NCI-H2029 (cell line): ENCODE data around the gene MOV10.

ENCODE experiments used
- DNase-seq: peaks from one replicate; lab custom pipeline; 2025; lab: John Stamatoyannopoulos, UW

Gene MOV10

DNA sequence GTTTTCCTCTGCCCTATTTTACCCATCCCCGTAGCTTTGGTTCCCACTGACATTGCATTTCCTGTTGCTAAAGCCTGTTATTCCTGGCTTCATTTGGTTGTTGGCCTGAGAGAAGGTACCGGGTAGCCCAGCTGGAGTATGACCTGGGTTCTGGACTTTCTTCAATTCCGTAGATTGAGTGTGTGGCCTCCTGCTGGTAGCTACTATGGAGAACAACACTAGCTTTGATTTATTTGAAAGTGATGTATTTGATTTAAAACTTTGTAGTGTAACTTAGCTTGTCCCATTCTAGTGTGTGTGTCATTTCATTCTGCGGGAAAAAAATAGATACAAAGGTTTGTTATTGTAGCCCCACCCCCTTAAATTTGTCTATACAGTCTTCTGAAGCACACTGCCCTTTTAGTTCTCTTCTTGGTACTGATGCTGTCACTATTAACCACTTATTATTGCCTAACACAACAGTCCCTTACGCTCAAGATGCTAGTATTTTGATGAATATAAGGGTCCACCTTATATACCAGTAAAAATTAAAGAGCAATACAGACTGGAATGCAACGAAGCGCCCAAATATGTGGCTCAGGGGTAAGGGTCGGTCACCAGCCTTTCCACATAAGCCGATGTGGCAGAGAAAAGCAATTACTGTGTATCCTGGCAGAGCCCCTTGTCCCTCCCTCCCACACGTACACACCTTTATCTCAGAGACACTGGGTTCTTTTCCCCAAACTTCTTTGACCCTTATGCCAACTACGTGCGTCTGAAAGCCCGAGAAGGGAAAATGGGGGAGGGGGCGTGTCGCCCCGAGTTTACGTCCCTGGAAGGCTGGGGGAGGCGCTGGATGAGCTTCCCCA, 643 bp upstream of the MOV10 start:
- DNase-seq: no peak

DNA sequence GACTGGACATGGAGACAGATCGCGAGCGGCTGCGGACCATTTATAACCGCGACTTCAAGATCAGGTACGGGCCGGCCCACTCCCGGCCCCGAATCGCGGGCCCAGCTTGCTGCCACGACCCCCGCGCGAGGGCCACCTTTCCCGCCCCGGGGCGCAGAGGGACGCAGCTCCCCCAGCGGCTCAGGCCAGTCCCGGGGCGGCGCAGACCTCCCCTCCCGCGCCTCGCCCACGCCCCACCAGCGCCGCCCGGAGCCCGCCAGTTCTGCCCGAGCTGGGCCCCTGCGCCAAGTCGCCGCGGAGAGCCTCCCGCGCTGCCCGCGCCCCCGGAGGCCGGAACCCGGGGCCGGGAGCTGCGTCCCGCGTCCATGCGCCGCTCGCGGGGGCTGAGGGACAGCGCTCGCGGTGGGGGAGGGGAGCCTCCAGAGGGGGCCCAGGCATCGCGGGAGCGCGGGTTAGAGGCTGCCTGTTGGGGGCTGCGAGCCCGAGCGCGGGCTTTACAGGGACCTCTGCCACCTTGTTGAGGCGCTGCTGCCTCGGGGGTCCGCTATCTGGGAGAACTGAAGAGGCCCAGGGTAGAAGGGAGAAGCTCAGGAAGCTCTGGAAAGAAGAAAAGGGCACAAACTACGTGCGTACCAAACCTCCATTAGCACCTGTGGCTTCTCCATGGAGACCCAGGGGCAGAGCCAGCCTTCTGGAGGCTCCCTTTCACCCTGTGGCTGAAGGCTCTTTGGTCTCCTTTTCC, 698 bp downstream of the MOV10 start:
- peak; percentile 45 for DNase-seq

DNA sequence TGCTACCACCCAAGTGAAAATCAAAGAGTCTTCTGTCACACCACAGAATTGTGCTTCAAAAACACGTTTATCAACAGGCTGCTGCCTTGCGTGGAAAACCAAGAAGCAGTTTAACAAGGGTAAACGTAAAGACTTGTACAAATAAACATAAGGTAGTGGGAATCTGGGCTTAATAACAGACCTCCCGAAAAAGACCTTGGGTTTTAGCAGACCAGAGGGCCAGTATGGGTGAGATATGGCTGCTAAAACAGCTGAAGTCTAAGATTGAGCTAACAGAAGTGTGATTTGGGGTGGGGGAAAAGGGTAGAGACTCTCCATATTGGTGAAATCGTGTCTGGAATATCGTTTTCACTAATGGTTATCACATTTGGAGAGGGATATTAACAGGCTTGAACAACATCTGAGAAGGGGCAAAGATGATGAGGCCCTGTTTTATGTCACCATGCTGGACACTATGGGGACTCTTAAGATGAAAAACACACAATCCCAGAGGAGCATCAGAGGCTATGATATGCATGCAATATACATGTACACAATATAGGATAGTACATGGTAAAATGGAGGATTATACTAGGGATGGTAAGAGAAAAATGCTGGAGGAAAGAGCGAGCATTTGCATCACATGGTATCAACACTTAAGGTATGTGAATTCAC, 1.4 kb downstream of the MOV10 start:
- DNase-seq: no peak

DNA sequence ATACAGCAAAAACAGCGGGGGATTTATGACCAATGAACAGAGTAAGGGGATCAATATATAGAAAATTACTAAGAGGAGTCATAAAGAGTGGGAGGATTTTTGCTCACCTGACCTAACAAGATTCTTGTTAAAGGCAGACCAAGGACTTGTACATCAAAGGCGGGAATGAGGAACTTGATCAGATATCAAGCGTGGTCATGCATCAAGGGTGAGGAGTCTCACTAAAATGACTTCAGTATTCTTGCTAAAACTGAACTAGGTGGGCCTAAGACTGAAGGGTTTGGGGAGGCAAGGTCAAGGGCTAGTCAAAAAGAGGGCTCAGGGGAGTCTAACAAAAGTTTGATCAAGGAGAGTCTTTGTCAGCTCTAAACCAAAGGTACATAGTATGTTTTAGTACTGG, 2.1 kb downstream of the MOV10 start:
- DNase-seq: no peak

DNA sequence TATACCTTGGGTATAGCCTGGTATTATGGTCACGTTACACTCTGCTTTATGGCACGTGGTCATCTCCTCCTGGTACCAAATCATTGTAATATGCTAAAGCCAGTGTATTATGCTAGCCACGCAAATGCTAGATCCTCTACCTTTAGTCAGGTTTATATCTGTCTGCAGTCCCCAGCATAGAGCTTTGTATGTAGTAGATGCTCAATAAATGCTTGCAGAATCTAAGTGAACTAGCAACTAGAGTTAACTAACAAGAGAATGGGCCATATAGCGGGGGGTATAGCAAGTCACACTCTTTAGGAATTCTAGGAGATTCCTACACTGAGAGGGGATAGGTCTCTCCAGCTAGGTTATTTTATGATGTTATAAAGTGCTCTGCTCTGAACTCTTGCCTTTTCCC, 3.0 kb downstream of the MOV10 start:
- DNase-seq: no peak

DNA sequence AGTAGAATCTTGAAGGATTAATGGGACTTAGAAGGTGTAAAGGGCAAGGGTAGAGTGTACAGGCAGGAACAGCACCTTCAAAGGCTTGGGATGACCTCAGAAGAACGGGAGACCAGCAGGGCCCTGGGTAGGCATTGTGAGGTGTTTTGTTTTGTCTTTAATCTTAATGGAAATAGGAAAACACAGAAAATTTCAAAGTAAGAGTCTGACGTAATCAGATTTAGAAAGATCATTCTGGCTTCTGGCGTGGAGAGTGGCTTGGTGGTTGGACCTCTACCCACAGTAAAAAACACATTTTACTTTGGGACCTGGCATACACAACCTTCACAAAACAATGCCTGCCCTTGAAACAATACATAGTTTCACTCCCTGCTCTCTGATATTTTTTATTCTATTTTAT, 4.1 kb downstream of the MOV10 start:
- no peak for DNase-seq

DNA sequence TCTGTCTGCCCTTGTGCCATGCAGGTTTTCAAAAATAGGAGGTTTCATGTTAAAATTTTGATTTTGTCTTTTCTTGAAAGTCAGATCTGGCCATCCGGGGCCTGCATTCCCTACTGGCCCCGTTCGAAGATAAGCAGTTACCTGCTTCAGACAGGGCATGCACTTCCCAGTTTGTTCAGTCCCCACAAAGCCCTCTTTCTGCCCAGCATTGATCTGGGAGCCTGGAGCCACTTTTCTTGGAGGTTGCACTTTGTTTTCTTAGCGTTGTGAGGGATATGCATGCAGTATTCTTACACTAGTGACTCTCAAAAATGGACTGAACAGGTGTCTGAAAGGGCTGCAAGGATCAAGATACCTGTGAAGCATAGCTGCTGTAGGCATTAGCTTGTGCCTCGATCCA, 11.5 kb downstream of the MOV10 start:
- DNase-seq: no peak

DNA sequence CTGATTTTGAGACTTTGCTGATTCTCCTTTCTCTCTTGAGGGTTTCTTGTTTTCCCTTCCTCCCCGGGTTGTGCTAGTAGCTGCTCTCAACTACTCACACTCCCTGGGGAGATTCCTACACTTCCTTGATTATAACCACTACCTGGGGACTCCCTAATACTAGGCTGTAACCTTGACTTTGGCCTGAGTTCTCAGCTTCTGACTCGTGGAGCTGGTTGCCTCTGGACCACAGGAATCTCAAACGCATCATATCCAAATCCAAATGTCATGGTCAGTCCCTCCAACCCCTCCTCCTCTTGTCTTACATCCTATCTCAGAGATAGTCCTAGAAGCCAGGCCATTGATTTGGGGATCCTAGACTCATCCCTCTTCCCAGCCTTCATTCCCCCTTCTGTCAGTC, 12.0 kb downstream of the MOV10 start:
- DNase-seq: no peak

DNA sequence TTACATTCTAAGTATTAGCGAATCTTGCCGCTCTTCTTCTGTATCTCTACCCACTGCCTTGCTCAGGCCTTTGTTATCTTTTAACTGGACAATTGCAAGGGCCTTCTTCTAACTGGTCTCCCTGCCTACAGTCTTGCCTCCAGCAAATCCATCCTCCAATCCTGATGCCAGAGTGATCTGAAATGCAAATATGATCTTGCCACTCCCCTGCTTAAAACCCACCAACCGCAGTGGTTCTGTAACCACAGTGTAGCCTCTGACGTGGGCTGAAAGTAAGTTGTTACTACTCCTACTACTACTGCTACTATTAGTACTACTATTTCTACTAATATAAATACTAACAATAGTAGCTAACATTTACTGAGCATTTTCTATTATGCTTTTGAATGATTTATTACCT, 12.4 kb downstream of the MOV10 start:
- DNase-seq: no peak

DNA sequence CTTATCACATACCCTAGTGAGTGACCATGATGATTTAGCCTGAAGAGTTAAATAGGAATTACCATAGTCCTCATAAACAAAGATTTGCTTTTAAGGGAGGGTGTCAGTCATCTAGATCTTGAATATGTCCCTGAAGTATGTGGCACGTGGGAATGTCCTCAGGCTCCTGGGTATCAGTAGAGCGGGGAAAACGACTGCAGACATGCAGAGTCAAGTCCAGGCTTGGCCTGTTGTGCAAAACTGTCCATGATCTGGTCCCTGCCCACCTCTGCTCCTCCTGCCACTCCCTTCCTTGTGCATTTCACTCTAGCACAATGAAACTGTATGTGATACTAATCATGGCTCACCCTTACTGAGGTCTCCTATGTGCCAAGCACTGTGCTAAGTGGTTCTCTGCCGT, 12.9 kb downstream of the MOV10 start:
- DNase-seq: no peak

DNA sequence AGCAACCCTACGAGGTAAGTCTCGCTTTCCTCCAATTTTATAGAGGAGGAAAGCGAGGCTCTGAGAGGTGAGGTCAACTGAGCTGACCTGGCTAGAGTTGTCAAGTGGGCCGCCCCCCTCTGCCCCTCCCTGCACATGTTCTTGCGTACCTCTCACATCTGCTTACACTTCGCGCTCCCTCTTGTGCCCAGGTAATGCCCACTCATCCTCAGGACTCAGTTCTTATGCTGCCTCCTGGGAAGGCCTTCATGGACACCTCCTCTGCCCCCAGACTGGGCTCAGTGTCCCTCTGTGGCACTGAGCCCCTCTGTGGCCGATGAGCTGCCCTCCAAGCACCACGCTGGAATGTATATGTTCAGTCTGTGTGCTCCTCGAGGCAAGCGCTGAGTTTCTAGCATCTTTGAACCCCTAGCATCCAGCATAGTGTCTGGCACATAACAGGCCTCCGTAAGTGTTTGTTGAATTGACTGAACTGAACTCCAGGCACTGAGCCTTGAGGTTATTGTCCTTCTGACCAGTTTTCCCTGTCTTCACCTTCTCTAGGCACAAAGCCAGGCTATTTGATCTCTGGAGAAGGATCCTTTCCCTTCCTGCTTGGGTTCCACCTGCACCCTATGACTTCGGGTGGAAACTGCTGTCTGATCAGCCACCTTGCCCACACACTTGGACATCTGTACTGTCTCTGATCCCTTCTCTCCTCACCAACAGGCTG, 13.5 kb downstream of the MOV10 start:
- peak; percentile 7 for DNase-seq

DNA sequence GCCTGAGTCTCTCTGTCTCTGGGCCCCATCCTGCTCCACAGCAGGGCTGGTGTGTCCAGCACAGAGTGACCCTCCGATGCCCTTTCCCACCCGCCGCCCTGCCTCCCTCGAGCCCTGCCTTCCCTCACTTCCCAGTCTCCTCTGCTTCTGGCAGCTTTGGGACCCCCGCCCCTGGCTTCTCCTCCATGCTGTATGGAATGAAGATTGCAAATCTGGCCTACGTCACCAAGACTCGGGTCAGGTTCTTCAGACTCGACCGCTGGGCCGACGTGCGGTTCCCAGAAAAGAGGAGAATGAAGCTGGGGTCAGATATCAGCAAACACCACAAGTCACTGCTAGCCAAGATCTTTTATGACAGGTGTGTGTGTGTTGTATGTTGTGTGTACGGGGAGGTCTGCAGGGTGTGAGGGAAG, 14.3 kb downstream of the MOV10 start:
- DNase-seq: peak; percentile 7

DNA sequence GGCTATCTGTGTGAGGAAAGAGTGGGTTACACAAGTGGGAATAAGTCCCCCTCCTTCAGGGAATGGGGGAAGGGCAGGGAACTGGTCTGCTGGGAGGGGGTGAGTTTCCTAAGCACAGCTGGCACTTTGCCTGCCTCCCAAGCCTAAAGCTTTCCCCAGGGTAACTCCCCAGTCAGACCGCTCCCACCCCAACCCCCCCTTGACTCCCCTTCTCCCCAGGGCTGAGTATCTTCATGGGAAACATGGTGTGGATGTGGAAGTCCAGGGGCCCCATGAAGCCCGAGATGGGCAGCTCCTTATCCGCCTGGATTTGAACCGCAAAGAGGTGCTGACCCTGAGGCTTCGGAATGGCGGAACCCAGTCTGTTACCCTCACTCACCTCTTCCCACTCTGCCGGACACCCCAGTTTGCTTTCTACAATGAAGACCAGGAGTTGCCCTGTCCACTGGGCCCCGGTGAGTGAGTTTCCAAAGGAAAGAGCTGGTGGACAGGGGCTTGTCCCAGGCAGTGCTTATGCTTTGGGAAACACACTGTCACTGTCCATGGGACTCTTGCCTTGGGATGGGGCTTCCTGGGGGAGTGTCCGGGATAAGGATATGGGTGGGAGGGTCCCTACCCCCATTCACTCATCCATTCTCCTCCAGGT, 14.9 kb downstream of the MOV10 start:
- no peak for DNase-seq

DNA sequence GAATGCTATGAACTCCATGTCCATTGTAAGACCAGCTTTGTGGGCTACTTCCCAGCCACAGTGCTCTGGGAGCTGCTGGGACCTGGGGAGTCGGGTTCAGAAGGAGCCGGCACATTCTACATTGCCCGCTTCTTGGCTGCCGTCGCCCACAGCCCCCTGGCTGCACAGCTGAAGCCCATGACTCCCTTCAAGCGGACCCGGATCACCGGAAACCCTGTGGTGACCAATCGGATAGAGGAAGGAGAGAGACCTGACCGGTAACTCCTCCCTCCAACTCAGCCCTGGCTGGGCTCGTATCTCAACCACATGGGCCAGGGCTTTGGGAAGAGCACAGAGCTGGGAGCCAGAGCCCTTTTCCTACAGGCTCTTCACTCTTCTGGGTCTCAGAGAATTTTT, 15.4 kb downstream of the MOV10 start:
- DNase-seq: no peak

DNA sequence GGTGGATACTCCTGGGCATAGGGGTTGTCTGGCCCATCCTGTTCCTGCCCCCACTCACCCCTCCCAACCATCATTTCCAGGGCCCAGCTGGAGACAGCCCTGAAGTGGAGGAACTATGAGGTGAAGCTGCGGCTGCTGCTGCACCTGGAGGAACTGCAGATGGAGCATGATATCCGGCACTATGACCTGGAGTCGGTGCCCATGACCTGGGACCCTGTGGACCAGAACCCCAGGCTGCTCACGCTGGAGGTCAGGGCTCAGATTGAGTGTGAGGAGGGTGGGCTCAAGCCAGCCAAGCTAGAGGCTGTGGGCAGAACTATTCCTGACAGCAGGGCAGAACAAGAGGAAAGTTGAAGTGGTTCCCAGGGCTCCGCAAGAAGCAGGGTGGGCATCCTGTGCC, 18.2 kb downstream of the MOV10 start:
- DNase-seq: no peak

DNA sequence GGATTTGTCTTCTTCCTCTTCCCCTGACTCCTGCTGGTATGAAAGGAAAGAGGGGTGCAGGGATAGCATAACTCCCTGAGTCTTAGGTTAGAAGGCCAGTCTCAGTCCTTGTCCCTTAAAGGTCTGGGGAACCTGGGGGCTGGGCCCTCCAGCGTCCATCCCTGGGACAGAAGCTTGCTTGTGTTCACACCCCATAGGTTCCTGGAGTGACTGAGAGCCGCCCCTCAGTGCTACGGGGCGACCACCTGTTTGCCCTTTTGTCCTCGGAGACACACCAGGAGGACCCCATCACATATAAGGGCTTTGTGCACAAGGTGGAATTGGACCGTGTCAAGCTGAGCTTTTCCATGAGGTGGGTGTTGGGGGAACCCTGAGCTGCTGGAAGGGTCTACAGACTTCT, 19.4 kb downstream of the MOV10 start:
- DNase-seq: no peak

DNA sequence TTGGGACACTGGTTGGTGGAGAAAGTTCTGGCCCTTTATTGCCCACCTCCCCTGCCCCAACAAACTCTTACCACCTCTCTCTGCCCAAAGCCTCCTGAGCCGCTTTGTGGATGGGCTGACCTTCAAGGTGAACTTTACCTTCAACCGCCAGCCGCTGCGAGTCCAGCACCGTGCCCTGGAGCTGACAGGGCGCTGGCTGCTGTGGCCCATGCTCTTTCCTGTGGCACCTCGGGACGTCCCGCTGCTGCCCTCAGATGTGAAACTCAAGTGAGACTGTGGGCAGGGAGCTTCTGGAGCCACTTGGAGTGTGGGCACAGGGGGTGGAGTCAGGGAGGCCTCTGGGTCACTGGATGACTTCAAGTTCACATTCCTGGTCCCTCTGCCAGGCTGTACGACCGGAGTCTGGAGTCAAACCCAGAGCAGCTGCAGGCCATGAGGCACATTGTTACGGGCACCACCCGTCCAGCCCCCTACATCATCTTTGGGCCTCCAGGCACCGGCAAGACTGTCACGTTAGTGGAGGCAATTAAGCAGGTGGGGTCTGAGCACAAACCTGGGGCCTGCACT, 20.0 kb downstream of the MOV10 start:
- no peak for DNase-seq

DNA sequence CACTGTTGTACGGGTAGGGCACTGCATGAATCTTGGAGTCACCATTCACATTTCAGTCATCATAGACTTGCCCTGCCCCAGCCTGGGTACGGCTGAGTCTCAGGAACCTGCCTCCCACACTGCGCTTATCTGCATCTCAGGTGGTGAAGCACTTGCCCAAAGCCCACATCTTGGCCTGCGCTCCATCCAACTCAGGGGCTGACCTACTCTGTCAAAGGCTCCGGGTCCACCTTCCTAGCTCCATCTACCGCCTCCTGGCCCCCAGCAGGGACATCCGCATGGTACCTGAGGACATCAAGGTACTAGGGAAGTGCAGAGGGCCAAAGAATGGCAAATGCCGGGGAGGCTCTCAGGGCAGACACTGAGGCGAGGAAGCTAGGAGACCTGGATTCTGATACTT, 20.8 kb downstream of the MOV10 start:
- DNase-seq: no peak

DNA sequence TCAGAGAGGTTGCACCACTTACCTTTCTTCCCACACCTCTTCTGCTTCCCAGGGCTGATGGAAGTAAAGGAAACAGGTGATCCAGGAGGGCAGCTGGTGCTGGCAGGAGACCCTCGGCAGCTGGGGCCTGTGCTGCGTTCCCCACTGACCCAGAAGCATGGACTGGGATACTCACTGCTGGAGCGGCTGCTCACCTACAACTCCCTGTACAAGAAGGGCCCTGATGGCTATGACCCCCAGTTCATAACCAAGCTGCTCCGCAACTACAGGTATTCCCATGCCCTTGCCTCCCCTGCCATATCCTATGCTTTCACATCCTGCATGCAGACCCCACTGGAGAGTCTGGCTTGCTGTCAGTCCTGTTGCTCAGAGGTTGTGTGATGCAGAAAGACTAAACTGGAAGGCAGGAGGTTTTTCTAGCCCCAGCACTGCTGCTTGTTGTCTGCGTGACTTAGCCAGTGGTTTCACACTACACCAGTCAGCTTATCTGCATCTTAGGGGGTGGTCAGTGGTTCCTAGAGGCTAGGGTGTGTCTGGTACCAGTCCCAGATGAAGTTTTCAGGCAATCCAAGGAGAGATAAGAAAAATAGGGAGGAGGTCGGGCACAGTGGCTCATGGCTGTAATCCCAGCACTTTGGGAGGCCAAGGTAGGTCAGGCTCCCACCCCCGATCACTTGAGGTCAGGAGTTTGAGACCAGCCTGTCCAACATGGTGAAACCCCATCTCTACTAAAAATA, 22.3 kb downstream of the MOV10 start:
- no peak for DNase-seq

DNA sequence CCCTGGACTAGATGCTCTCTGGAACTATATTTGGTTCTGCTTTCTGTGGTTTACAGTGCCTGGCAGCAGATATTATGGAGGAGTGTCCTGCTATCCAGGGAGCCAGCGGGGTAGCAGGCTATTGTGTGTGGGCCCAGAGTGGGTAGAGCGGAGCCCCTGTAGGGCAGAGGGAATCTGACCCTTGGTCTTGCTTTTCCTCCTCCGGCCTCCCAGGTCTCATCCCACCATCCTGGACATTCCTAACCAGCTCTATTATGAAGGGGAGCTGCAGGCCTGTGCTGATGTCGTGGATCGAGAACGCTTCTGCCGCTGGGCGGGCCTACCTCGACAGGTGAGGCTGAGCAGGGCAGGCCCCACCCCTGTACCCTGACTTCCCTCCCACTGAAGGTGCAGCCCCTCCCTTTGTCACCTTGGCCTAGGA, 23.3 kb downstream of the MOV10 start:
- DNase-seq: no peak
